ENCODE data around the gene CCDC134. TPM values are rescaled to one million over a fixed set of nuclear protein-coding genes. Genes with fewer than 3 reads are reported as not detected.

Gene CCDC134
- total and polyA plus RNA-seq, 9 of the 15 experiments (the other 6 are each of a cell fraction or from before 2014, with no cell fraction given): 0.56 to 11.9 (median 5.3) TPM

DNA sequence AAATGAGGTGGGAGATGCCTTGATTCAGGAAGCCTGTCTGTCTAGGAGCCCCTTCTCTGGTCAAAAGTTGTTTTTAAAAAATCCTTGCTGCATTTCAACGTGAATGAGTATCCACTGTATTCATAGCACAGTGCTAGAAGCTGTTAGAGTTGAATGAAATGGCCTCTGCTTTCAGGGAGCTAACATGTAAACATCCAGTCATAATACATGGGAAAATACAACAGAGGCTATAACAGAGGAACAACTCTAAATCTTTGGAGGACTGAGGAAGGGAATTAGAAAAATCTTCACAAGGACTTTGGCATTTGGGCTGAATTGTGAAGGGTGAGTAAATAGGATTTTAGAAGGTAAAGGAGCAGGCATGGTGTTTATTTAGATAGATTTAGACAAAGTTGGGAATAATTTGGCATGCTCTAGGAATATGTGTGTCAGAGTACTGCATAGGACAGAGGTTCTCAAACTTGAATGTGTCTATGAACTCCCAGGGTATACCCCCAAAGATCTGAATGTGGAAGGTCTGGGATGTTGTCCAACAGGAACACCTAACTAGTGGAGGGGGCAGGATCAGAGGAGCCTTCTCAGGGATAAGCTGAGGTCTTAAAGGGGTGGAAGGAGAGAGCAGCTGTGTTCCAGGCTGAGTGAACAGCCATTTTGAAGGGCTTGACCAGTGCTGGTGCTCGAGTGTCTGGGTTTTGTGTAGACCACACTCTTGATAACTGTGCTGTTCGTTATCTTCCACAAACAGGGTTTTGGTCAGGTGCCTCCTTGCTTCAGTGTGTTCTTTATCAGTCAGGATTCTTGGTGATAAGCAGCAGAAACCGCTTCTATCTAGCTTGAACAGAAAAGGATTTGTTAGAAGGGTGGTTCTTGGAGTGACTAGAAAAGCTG lies 45.1 kb downstream of the CCDC134 start (continued):
- TF ChIP-seq REST (IDR thresholded peaks at IDR 0.05; ENCODE audit: borderline replicate concordance) (peak; percentile 97), REST (CRISPR knock-in tag; IDR thresholded peaks at IDR 0.05; ENCODE audit: low read depth) (no peak), NELFE (IDR thresholded peaks at IDR 0.05; ENCODE audit: insufficient read depth, insufficient read length) (no peak), ZNF324 (CRISPR knock-in tag; IDR thresholded peaks at IDR 0.05) (no peak), NR4A1 (CRISPR knock-in tag; IDR thresholded peaks at IDR 0.05) (no peak), NR4A1 (tag; IDR thresholded peaks at IDR 0.05) (0 out of 2 replicates have a peak, but pooled peaks have one; percentile 52), ADNP (tag; IDR thresholded peaks at IDR 0.05) (no peak), MAFG (tag; conservative IDR thresholded peaks at IDR 0.05) (no peak), HDAC2 (IDR thresholded peaks at IDR 0.05) (peak; percentile 98), ZNF217 (CRISPR knock-in tag; IDR thresholded peaks at IDR 0.05) (no peak), ZBED1 (IDR thresholded peaks at IDR 0.05) (no peak), HLTF (IDR thresholded peaks at IDR 0.05) (no peak), NEUROD1 (IDR thresholded peaks at IDR 0.05; ENCODE audit: borderline replicate concordance, low read depth, low read length, partially characterized antibody) (peak; percentile 40)
- TF ChIP-seq, protein P1, sequence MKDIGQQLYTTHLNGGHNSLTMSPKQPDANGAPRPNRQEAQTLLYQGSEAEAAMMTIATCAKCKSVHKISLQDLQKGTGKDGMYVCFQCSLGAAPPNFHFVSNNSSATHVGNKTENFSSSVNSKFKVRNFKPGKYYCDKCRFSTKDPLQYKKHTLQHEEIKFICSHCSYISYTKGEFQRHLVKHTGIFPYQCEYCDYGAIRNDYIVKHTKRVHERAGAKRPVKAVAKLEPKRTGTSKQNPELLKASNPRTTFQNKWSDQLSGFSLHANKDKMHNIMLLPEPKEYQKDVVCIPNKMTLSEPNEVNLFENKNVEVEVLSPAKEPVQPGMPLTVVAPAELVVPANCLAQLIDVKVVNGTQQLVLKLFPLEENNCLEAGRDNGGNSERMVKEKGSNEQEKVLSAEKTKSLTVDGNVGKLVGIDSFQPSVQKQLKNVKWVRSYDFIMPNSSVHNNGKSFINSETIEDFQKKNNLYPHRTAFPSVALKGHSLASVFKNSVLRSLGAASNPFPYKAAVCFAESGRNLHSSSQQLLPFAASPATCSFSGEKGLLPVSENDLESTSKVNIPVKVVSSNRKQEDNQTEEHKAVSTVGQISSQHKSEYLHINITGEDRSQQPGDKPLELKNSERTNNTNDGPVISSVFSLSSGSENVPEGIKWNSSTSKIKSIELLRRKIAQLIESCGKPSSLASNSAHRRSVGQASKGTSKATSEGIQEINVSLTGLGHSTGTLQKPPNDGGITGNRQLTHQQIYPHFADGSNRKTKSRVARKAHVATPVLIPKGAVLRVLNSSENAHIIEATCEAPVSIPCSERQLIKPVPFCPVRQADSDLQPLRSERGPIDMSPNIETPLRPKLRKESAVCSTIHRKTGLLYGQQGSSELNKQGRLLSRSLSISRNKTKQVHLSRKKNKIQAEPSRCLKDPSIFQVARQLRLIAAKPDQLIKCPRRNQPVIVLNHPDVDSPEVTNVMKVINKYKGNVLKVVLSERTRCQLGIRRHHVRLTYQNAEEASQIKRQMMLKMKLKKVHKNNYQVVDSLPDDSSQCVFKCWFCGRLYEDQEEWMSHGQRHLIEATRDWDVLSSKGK (CRISPR knock-in tag; IDR thresholded peaks at IDR 0.05): no peak

Data from K562 (cell line).